Fibroblast of skin of right quadriceps (primary cell): ENCODE data around the gene WHAMM.
A peak's percentile ranks its signal among the peaks of the same experiment; 100 is the strongest.
"Not testable (repeated sequence)": the region's sequence is repeated elsewhere in the genome, so short reads cannot be mapped to it uniquely, and the experiment has no call there.

Source experiments
- DNase-seq: peaks from one replicate; pipeline ENCODE4 v3.0.0-alpha.2; 2013

Gene WHAMM

GRCh38 chr15:82809308-82810060, at the start of gene WHAMM:
Gene WHAMM (plus strand): TSS chr15:82809628. CDS start chr15:82809727, 99 bp downstream.
- DNase-seq = peak; percentile 98

- no peak for DNase-seq
Observed at GRCh38 chr15:82763361-82764116, 45.9 kb upstream of the WHAMM start.

- DNase-seq = no peak
Observed at GRCh38 chr15:82764117-82764490, 45.3 kb upstream of the WHAMM start.

- no peak for DNase-seq
Observed at GRCh38 chr15:82764740-82765139, 44.7 kb upstream of the WHAMM start.

- not testable (repeated sequence) for DNase-seq
Observed at GRCh38 chr15:82766201-82766600, 43.2 kb upstream of the WHAMM start.

- DNase-seq = no peak
Observed at GRCh38 chr15:82767163-82767829, 42.1 kb upstream of the WHAMM start.

GRCh38 chr15:82768414-82769054, 40.9 kb upstream of the WHAMM start:
- no peak for DNase-seq

GRCh38 chr15:82771789-82772607, 37.4 kb upstream of the WHAMM start:
- no peak for DNase-seq

- no peak for DNase-seq
Observed at GRCh38 chr15:82774496-82774895, 34.9 kb upstream of the WHAMM start.

- no peak for DNase-seq
Observed at GRCh38 chr15:82778755-82779154, 30.7 kb upstream of the WHAMM start.

GRCh38 chr15:82781349-82781748, 28.1 kb upstream of the WHAMM start:
- DNase-seq = no peak

GRCh38 chr15:82788496-82788895, 20.9 kb upstream of the WHAMM start:
- no peak for DNase-seq

GRCh38 chr15:82789491-82789890, 19.9 kb upstream of the WHAMM start:
- DNase-seq = no peak

- DNase-seq = no peak
Observed at GRCh38 chr15:82790321-82790720, 19.1 kb upstream of the WHAMM start.

- no peak for DNase-seq
Observed at GRCh38 chr15:82792068-82792467, 17.4 kb upstream of the WHAMM start.

- DNase-seq = no peak
Observed at GRCh38 chr15:82793737-82794136, 15.7 kb upstream of the WHAMM start.

GRCh38 chr15:82798104-82798503, 11.3 kb upstream of the WHAMM start:
- DNase-seq = no peak

- no peak for DNase-seq
Observed at GRCh38 chr15:82798531-82799166, 10.8 kb upstream of the WHAMM start.

- DNase-seq = no peak
Observed at GRCh38 chr15:82799183-82799841, 10.1 kb upstream of the WHAMM start.

GRCh38 chr15:82802497-82802896, 6.9 kb upstream of the WHAMM start:
- DNase-seq = no peak
